IPS-20b (cell line): ENCODE data around the gene KIF12.
"Not testable (repeated sequence)": the region's sequence is repeated elsewhere in the genome, so short reads cannot be mapped to it uniquely, and the experiment has no call there.

Source experiments
- H3K27ac ChIP-seq: one replicate; pipeline ENCODE4 v1.5.1; 2013; ENCODE audit warnings: low read length
- H3K27me3 ChIP-seq: 2 replicates; pipeline ENCODE4 v1.6.1; 2013; ENCODE audit warnings: mild to moderate bottlenecking, low read length, inconsistent platforms; ENCODE audit not compliant: insufficient read depth
- H3K36me3 ChIP-seq: 2 replicates; pipeline ENCODE4 v1.6.1; 2013; ENCODE audit warnings: low read depth, mild to moderate bottlenecking, inconsistent platforms, low read length, moderate library complexity; ENCODE audit not compliant: insufficient read depth
- H3K4me1 ChIP-seq: 2 replicates; pipeline ENCODE4 v1.6.1; 2013; ENCODE audit warnings: mild to moderate bottlenecking, control low read depth, inconsistent platforms, low read length, moderate library complexity; ENCODE audit not compliant: insufficient read depth
- H3K4me3 ChIP-seq: 2 replicates; pipeline ENCODE4 v1.5.1; 2013; ENCODE audit warnings: mild to moderate bottlenecking, low read length, inconsistent platforms
- H3K9ac ChIP-seq: 2 replicates; pipeline ENCODE4 v1.6.1; 2013; ENCODE audit warnings: low read depth, mild to moderate bottlenecking, inconsistent platforms, low read length, moderate library complexity
- H3K9me3 ChIP-seq: 2 replicates; pipeline ENCODE4 v1.6.1; 2013; ENCODE audit warnings: mild to moderate bottlenecking, low read depth, low read length, inconsistent platforms; ENCODE audit not compliant: insufficient read depth

The KIF12 gene

DNA sequence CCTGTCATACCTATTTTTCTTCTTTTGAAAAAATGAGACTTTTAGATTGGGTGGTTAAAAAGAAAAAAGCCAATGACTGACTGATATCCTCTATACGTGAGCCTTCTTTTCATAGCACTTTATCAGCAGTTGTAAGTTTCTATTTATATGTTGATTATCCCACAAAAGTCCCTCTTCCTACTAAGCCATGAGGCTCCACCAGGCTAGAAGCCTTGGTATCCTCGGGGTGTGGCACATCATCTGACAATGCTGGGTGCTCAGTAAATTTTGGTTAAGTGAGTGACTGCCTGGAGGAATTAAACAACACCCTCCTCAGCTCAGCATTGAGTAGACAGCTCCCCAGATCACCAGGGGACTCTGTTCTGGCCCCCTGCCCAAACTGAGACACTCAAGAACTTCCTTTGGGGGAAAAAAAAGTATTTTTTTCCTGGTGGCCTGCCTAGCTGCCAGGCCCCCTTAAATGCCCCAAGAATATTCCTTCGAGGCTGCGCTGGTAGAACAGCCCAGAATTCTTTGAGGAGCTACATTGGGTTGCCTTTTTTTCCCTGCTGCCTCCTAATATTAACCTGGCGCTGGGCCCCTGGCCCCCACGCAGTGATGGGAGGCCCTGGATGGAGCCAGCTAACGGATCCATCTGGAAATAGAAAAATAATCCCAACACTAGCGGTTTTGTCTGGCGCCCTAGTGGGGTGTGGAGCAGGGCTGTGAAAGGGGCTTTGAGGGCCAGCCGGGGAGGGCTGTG is 32.9 kb upstream of the KIF12 start:
- Histone ChIP-seq H3K9ac (no peak overlapping the region), H3K27ac (no peak overlapping the region), H3K4me1 (peaks cover 8% of the 10 kb centered on the region), H3K4me3 (no peak overlapping the region), H3K27me3 (no peaks in the 10 kb centered on the region), H3K9me3 (no peaks in the 10 kb centered on the region; the same call in 1 of the 2 replicates), H3K36me3 (no peaks in the 10 kb centered on the region)

- Histone ChIP-seq H3K36me3 (no peaks in the 10 kb centered on the region), H3K9ac (no peak overlapping the region), H3K27me3 (no peaks in the 10 kb centered on the region), H3K4me1 (peaks cover 8% of the 10 kb centered on the region), H3K4me3 (no peak overlapping the region), H3K9me3 (no peaks in the 10 kb centered on the region; the same call in 1 of the 2 replicates), H3K27ac (no peak overlapping the region)
These were observed 31.7 kb upstream of the KIF12 start for GRCh38 chr9:114130624-114131277.

GRCh38 chr9:114130141-114130540 is 31.0 kb upstream of the KIF12 start:
- Histone ChIP-seq H3K4me1 (peaks cover 8% of the 10 kb centered on the region), H3K9me3 (no peaks in the 10 kb centered on the region; the same call in 1 of the 2 replicates), H3K4me3 (no peak overlapping the region), H3K9ac (no peak overlapping the region), H3K27ac (no peak overlapping the region), H3K27me3 (no peaks in the 10 kb centered on the region), H3K36me3 (no peaks in the 10 kb centered on the region)

DNA sequence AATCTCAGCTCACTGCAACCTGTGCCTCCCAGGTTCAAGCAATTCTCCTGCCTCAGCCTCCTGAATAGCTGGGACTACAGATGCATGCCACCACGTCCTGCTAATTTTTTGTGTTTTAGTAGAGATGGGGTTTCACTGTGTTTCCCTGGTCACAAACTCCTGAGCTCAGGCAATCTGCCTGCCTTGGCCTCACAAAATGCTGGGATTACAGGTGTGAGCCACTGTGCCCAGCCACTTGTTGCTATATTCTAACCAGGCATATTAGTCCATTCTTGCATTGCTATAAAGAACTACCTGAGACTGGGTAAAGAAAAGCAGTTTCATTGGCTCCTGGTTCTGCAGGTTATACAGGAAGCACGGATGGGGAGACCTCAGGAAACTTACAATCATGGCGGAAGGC is 29.7 kb upstream of the KIF12 start:
- H3K9ac ChIP-seq, H3K36me3 ChIP-seq, H3K4me3 ChIP-seq, H3K4me1 ChIP-seq, H3K9me3 ChIP-seq, H3K27ac ChIP-seq, H3K27me3 ChIP-seq: not testable (repeated sequence)

GRCh38 chr9:114126247-114127060 is 27.4 kb upstream of the KIF12 start:
- no peak overlapping the region for H3K4me3 ChIP-seq
- H3K36me3 ChIP-seq: no peaks in the 10 kb centered on the region
- H3K9ac ChIP-seq: no peak overlapping the region
- H3K9me3 ChIP-seq: no peaks in the 10 kb centered on the region; the same call in 1 of the 2 replicates
- H3K4me1 ChIP-seq: peaks cover under 1% of the 10 kb centered on the region; the same call in 1 of the 2 replicates
- no peak overlapping the region for H3K27ac ChIP-seq
- H3K27me3 ChIP-seq: no peaks in the 10 kb centered on the region

- Histone ChIP-seq H3K27ac (no peak overlapping the region), H3K9me3 (no peaks in the 10 kb centered on the region; the same call in 1 of the 2 replicates), H3K4me3 (no peak overlapping the region), H3K4me1 (no peaks in the 10 kb centered on the region), H3K36me3 (no peaks in the 10 kb centered on the region), H3K9ac (no peak overlapping the region), H3K27me3 (no peaks in the 10 kb centered on the region)
These were observed 26.5 kb upstream of the KIF12 start for GRCh38 chr9:114125476-114126013.

DNA sequence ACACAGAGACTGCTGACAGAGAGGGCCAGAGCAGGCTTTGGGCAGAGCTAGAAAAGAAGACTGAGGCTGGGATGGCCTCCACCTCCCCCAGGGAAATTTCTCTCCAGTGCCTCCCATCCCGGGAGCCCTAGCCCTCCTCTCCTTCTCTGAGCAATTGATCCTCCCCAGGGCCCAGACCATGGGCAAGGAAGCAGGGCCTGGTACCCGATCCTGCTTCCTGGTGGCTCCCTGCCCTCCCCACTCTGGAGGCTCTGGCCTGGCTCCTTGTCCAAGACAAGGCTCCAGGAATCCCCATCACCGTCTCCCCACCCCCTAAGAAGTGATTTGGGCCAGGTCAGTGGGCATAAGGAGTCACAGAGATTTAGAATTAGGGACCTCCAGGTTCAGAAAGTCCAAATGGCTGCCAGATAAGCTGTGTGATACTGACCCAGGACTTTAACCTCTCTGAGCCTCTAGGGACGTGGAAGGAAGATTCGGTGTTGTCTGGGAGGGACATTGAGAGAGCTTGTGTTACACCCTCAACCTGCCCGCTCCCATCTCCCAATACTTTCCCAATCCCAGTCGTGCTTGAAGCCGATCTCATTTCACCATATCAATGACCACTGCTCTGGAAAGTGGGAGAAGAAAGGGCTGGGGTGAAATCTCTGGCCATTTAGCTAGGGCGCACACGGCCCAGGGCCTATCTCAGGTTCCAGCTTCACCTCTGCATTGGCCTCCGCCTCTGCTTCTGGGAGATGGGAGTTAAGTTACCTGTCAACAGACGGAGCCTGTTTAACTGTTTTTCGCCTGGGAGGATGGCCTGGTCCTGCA is 25.8 kb upstream of the KIF12 start:
- no peak overlapping the region for H3K4me3 ChIP-seq
- H3K27ac ChIP-seq: no peak overlapping the region
- no peaks in the 10 kb centered on the region; the same call in 1 of the 2 replicates for H3K9me3 ChIP-seq
- no peak overlapping the region for H3K9ac ChIP-seq
- peaks cover 3% of the 10 kb centered on the region; the same call in 1 of the 2 replicates for H3K27me3 ChIP-seq
- no peaks in the 10 kb centered on the region for H3K4me1 ChIP-seq
- H3K36me3 ChIP-seq: no peaks in the 10 kb centered on the region

GRCh38 chr9:114124138-114124537 is 25.0 kb upstream of the KIF12 start:
- H3K27me3 ChIP-seq: peaks cover 3% of the 10 kb centered on the region; the same call in 1 of the 2 replicates
- no peaks in the 10 kb centered on the region; the same call in 1 of the 2 replicates for H3K9me3 ChIP-seq
- no peak overlapping the region for H3K4me3 ChIP-seq
- H3K9ac ChIP-seq: no peak overlapping the region
- no peak overlapping the region for H3K27ac ChIP-seq
- H3K36me3 ChIP-seq: no peaks in the 10 kb centered on the region
- no peaks in the 10 kb centered on the region for H3K4me1 ChIP-seq

DNA sequence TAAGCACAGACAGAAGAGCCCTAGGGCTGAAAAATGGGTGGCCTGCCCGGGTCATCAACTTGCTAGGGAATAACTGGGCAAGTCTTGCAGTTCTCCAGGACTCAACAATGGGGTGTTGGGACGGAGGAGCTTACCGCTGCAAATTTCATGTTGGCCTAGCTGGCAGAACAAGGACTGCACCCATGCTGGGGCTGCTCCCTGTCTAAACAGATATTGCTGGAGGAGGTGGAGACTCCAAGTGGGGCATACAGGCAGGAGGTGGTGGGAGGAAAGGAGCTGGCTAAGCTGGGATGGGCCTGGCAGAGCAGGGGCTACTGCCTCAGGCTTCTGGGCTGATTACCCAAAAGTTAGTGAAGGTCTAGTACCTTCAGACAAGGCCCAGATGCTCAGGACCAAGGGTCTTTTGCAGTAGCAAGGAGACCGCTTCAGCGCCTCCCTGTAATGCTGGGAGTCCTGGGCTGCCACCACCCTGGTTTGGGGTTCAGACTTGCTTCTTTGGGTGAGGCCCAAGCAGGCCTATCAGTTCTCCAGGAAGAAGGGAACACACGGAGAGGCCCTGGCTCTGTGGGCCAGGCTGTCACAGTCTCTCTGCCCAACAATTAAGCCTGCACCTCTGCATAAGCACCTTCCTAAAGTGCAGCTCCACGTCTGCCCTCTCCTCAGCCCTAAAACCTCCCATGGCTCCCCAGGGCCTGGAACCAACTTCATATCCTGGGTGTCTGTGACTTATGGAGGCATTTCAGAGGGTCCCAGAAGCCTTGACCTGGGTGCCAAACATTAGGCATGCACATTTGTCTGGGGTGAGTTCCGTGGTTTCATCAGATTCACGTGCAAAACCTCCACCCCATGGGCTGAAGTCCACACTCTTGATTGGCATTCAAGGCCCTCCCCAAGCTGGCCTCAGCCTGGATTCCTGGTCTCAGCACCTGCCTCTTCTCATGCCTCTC is 24.2 kb upstream of the KIF12 start:
- Histone ChIP-seq H3K27ac (no peak overlapping the region), H3K9ac (no peak overlapping the region), H3K4me3 (no peak overlapping the region), H3K4me1 (no peaks in the 10 kb centered on the region), H3K36me3 (no peaks in the 10 kb centered on the region), H3K9me3 (no peaks in the 10 kb centered on the region; the same call in 1 of the 2 replicates), H3K27me3 (peaks cover 3% of the 10 kb centered on the region; the same call in 1 of the 2 replicates)
